Measurements from ENCODE around the gene APCDD1.

DNA sequence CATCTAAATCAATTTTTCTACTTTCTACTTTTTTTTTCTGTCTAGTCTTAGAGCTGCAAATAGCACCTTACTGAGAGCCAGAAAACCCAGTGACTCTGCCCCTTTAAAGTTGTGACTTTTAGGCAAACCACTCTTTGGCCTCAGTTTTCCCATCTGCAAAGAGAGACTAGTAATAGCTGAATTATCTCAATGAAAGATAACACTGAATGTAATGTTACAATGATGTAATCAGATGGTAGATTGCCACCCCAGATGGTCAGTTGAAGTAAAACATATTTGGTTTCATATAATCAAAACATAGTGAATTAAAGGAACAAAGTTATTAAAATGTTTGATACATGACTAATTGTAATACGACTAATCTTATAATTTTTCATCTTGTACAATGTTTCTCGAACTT, 5.0 kb upstream of the APCDD1 start:
- TF ChIP-seq, protein P1, sequence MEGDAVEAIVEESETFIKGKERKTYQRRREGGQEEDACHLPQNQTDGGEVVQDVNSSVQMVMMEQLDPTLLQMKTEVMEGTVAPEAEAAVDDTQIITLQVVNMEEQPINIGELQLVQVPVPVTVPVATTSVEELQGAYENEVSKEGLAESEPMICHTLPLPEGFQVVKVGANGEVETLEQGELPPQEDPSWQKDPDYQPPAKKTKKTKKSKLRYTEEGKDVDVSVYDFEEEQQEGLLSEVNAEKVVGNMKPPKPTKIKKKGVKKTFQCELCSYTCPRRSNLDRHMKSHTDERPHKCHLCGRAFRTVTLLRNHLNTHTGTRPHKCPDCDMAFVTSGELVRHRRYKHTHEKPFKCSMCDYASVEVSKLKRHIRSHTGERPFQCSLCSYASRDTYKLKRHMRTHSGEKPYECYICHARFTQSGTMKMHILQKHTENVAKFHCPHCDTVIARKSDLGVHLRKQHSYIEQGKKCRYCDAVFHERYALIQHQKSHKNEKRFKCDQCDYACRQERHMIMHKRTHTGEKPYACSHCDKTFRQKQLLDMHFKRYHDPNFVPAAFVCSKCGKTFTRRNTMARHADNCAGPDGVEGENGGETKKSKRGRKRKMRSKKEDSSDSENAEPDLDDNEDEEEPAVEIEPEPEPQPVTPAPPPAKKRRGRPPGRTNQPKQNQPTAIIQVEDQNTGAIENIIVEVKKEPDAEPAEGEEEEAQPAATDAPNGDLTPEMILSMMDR (IDR thresholded peaks at IDR 0.05 in 4 of 5, conservative IDR thresholded peaks at IDR 0.05 in 1 of 5), result no peak
- no peak for TF ChIP-seq POLR2A (IDR thresholded peaks at IDR 0.05)
